ENCODE results near the gene ARHGAP31.

DNA sequence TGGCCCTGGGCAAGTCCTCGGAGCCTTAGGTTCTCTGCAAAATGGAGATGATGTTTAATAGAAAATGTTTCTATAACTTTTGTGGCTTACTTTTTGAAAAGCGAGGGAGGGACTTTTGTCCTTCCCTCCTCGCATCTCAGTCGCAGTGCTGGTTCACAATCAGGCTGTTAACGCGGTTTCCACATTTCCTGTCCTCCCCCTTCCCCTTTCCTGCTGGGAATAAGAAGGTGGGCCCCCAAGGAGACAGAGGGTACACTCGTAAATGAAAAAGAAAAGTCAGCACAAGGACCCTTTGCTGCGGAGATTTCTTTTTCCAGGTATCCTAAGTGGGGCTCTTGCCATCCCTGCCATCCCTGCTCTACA lies 29.5 kb downstream of the ARHGAP31 start:
- TF ChIP-seq CTCF (IDR thresholded peaks at IDR 0.05; ENCODE audit: low read depth, low read length, poor library complexity, severe bottlenecking) (no peak), EZH2phosphoT487 (IDR thresholded peaks at IDR 0.05; ENCODE audit: borderline replicate concordance, low read length) (no peak)
